ENCODE results near the gene CIRBP.

CIRBP gene

GRCh38 chr19:1260749-1261537 lies 8.2 kb upstream of the CIRBP start:
- peak overlapping the region; percentile 37 for H3K27ac ChIP-seq (ENCODE audit: low read depth, low read length)
- no peaks in the 10 kb centered on the region for H3K27me3 ChIP-seq (ENCODE audit: insufficient read depth, low read length, poor library complexity)
- H2BK5ac ChIP-seq (ENCODE audit: low read length), result peak overlapping the region; percentile 23
- peak overlapping the region; percentile 76 for H3K9ac ChIP-seq (ENCODE audit: low read length)
- WGBS (ENCODE audit: extremely low coverage, insufficient coverage, low lambda C conversion rate), result no CpG with 5 or more reads among the region's 83 CpGs
- no peaks in the 10 kb centered on the region for H3K79me1 ChIP-seq (ENCODE audit: low read length)
- H3K4me3 ChIP-seq (ENCODE audit: low read length), result peak overlapping the region; percentile 52
- no peak overlapping the region for H2AK5ac ChIP-seq (ENCODE audit: low read length)
- H3K56ac ChIP-seq (ENCODE audit: low read length), result peak overlapping the region; percentile 86
- peaks cover 9% of the 10 kb centered on the region for H3K4me1 ChIP-seq (ENCODE audit: control insufficient read depth, low read depth, low read length)
- peak; percentile 97 for DNase-seq
- H3K18ac ChIP-seq (ENCODE audit: low read length), result peak overlapping the region; percentile 52
- peaks cover 4% of the 10 kb centered on the region for H3K79me2 ChIP-seq (ENCODE audit: control insufficient read depth, insufficient read depth, low read length)
- H3K4ac ChIP-seq (ENCODE audit: low read depth, low read length), result no peak overlapping the region
- no peak overlapping the region for H3K23ac ChIP-seq (ENCODE audit: low read length)
- H2BK15ac ChIP-seq (replicated peaks; ENCODE audit: low read depth), result no peak overlapping the region
- H2BK120ac ChIP-seq (ENCODE audit: low read depth, low read length), result no peak overlapping the region
- no peak overlapping the region for H4K5ac ChIP-seq (ENCODE audit: low read length)
- H3K36me3 ChIP-seq (ENCODE audit: control insufficient read depth, insufficient read depth, low read length), result peaks cover 4% of the 10 kb centered on the region
- no peak overlapping the region for H4K8ac ChIP-seq (ENCODE audit: low read depth, low read length)
- peak overlapping the region; percentile 95 for H3K4me2 ChIP-seq (ENCODE audit: low read length)

GRCh38 chr19:1261538-1261797 lies 7.7 kb upstream of the CIRBP start:
- Histone ChIP-seq H2AK5ac (ENCODE audit: low read length) (no peak overlapping the region), H3K23ac (ENCODE audit: low read length) (no peak overlapping the region), H3K36me3 (ENCODE audit: control insufficient read depth, insufficient read depth, low read length) (peaks cover 3% of the 10 kb centered on the region), H3K4ac (ENCODE audit: low read depth, low read length) (peak overlapping the region; percentile 4), H2BK5ac (ENCODE audit: low read length) (no peak overlapping the region), H3K9ac (ENCODE audit: low read length) (peak overlapping the region; percentile 76), H3K27ac (ENCODE audit: low read depth, low read length) (no peak overlapping the region), H3K18ac (ENCODE audit: low read length) (peak overlapping the region; percentile 44), H3K79me2 (ENCODE audit: control insufficient read depth, insufficient read depth, low read length) (peaks cover 3% of the 10 kb centered on the region), H3K4me2 (ENCODE audit: low read length) (peak overlapping the region; percentile 95), H4K8ac (ENCODE audit: low read depth, low read length) (no peak overlapping the region), H4K5ac (ENCODE audit: low read length) (no peak overlapping the region), H3K27me3 (ENCODE audit: insufficient read depth, low read length, poor library complexity) (no peaks in the 10 kb centered on the region), H3K4me3 (ENCODE audit: low read length) (peak overlapping the region; percentile 52), H2BK120ac (ENCODE audit: low read depth, low read length) (no peak overlapping the region), H3K56ac (ENCODE audit: low read length) (peak overlapping the region; percentile 86), H3K79me1 (ENCODE audit: low read length) (no peaks in the 10 kb centered on the region), H3K4me1 (ENCODE audit: control insufficient read depth, low read depth, low read length) (peaks cover 11% of the 10 kb centered on the region), H2BK15ac (replicated peaks; ENCODE audit: low read depth) (no peak overlapping the region)
- no CpG with 5 or more reads among the region's 14 CpGs for WGBS (ENCODE audit: extremely low coverage, insufficient coverage, low lambda C conversion rate)
- DNase-seq, result peak; percentile 67

- Histone ChIP-seq H3K27me3 (ENCODE audit: insufficient read depth, low read length, poor library complexity) (no peaks in the 10 kb centered on the region), H4K8ac (ENCODE audit: low read depth, low read length) (no peak overlapping the region), H3K4me1 (ENCODE audit: control insufficient read depth, low read depth, low read length) (peaks cover 11% of the 10 kb centered on the region), H3K36me3 (ENCODE audit: control insufficient read depth, insufficient read depth, low read length) (no peaks in the 10 kb centered on the region), H3K4me2 (ENCODE audit: low read length) (peak overlapping the region; percentile 95), H3K56ac (ENCODE audit: low read length) (peak overlapping the region; percentile 86), H3K79me2 (ENCODE audit: control insufficient read depth, insufficient read depth, low read length) (no peaks in the 10 kb centered on the region), H2BK5ac (ENCODE audit: low read length) (no peak overlapping the region), H3K4ac (ENCODE audit: low read depth, low read length) (peak overlapping the region; percentile 4), H3K18ac (ENCODE audit: low read length) (peak overlapping the region; percentile 44), H3K9ac (ENCODE audit: low read length) (peak overlapping the region; percentile 76), H3K4me3 (ENCODE audit: low read length) (peak overlapping the region; percentile 52), H2BK15ac (replicated peaks; ENCODE audit: low read depth) (no peak overlapping the region), H3K27ac (ENCODE audit: low read depth, low read length) (peak overlapping the region; percentile 24), H3K23ac (ENCODE audit: low read length) (no peak overlapping the region), H3K79me1 (ENCODE audit: low read length) (no peaks in the 10 kb centered on the region), H2AK5ac (ENCODE audit: low read length) (no peak overlapping the region), H2BK120ac (ENCODE audit: low read depth, low read length) (no peak overlapping the region), H4K5ac (ENCODE audit: low read length) (no peak overlapping the region)
- DNase-seq, result no peak
- no CpG with 5 or more reads among the region's 28 CpGs for WGBS (ENCODE audit: extremely low coverage, insufficient coverage, low lambda C conversion rate)
These were observed 7.1 kb upstream of the CIRBP start for GRCh38 chr19:1261798-1262622.

GRCh38 chr19:1262623-1263123 lies 6.5 kb upstream of the CIRBP start:
- no CpG with 5 or more reads among the region's 21 CpGs for WGBS (ENCODE audit: extremely low coverage, insufficient coverage, low lambda C conversion rate)
- H3K56ac ChIP-seq (ENCODE audit: low read length), result peak overlapping the region; percentile 86
- peaks cover 11% of the 10 kb centered on the region for H3K4me1 ChIP-seq (ENCODE audit: control insufficient read depth, low read depth, low read length)
- no peak overlapping the region for H2BK15ac ChIP-seq (replicated peaks; ENCODE audit: low read depth)
- H3K18ac ChIP-seq (ENCODE audit: low read length), result no peak overlapping the region
- peak overlapping the region; percentile 24 for H3K27ac ChIP-seq (ENCODE audit: low read depth, low read length)
- H3K4me2 ChIP-seq (ENCODE audit: low read length), result peak overlapping the region; percentile 19
- H3K36me3 ChIP-seq (ENCODE audit: control insufficient read depth, insufficient read depth, low read length), result no peaks in the 10 kb centered on the region
- DNase-seq, result no peak
- H3K9ac ChIP-seq (ENCODE audit: low read length), result peak overlapping the region; percentile 76
- no peaks in the 10 kb centered on the region for H3K27me3 ChIP-seq (ENCODE audit: insufficient read depth, low read length, poor library complexity)
- H2BK5ac ChIP-seq (ENCODE audit: low read length), result peak overlapping the region; percentile 24
- H3K23ac ChIP-seq (ENCODE audit: low read length), result peak overlapping the region; percentile 29
- H2BK120ac ChIP-seq (ENCODE audit: low read depth, low read length), result no peak overlapping the region
- no peak overlapping the region for H3K4ac ChIP-seq (ENCODE audit: low read depth, low read length)
- H2AK5ac ChIP-seq (ENCODE audit: low read length), result peak overlapping the region; percentile 11
- H4K8ac ChIP-seq (ENCODE audit: low read depth, low read length), result no peak overlapping the region
- no peaks in the 10 kb centered on the region for H3K79me2 ChIP-seq (ENCODE audit: control insufficient read depth, insufficient read depth, low read length)
- H3K4me3 ChIP-seq (ENCODE audit: low read length), result no peak overlapping the region
- no peaks in the 10 kb centered on the region for H3K79me1 ChIP-seq (ENCODE audit: low read length)
- H4K5ac ChIP-seq (ENCODE audit: low read length), result no peak overlapping the region

GRCh38 chr19:1263188-1263587 lies 5.9 kb upstream of the CIRBP start:
- Histone ChIP-seq H3K23ac (ENCODE audit: low read length) (no peak overlapping the region), H3K79me1 (ENCODE audit: low read length) (no peaks in the 10 kb centered on the region), H3K79me2 (ENCODE audit: control insufficient read depth, insufficient read depth, low read length) (no peaks in the 10 kb centered on the region), H3K9ac (ENCODE audit: low read length) (no peak overlapping the region), H3K27me3 (ENCODE audit: insufficient read depth, low read length, poor library complexity) (no peaks in the 10 kb centered on the region), H4K8ac (ENCODE audit: low read depth, low read length) (no peak overlapping the region), H3K4ac (ENCODE audit: low read depth, low read length) (no peak overlapping the region), H3K4me3 (ENCODE audit: low read length) (no peak overlapping the region), H3K56ac (ENCODE audit: low read length) (peak overlapping the region; percentile 86), H2BK120ac (ENCODE audit: low read depth, low read length) (no peak overlapping the region), H3K36me3 (ENCODE audit: control insufficient read depth, insufficient read depth, low read length) (no peaks in the 10 kb centered on the region), H4K5ac (ENCODE audit: low read length) (no peak overlapping the region), H2BK15ac (replicated peaks; ENCODE audit: low read depth) (no peak overlapping the region), H3K4me2 (ENCODE audit: low read length) (no peak overlapping the region), H2BK5ac (ENCODE audit: low read length) (no peak overlapping the region), H3K18ac (ENCODE audit: low read length) (no peak overlapping the region), H3K27ac (ENCODE audit: low read depth, low read length) (no peak overlapping the region), H2AK5ac (ENCODE audit: low read length) (no peak overlapping the region), H3K4me1 (ENCODE audit: control insufficient read depth, low read depth, low read length) (peaks cover 11% of the 10 kb centered on the region)
- DNase-seq, result no peak
- no CpG with 5 or more reads among the region's 5 CpGs for WGBS (ENCODE audit: extremely low coverage, insufficient coverage, low lambda C conversion rate)
